ENCODE data around the gene SYT15. TPM values are rescaled to one million over a fixed set of nuclear protein-coding genes. Genes with fewer than 3 reads are reported as not detected.

Gene SYT15
- total RNA-seq, 1 donor from 2014 or later, result 1.8 TPM

DNA sequence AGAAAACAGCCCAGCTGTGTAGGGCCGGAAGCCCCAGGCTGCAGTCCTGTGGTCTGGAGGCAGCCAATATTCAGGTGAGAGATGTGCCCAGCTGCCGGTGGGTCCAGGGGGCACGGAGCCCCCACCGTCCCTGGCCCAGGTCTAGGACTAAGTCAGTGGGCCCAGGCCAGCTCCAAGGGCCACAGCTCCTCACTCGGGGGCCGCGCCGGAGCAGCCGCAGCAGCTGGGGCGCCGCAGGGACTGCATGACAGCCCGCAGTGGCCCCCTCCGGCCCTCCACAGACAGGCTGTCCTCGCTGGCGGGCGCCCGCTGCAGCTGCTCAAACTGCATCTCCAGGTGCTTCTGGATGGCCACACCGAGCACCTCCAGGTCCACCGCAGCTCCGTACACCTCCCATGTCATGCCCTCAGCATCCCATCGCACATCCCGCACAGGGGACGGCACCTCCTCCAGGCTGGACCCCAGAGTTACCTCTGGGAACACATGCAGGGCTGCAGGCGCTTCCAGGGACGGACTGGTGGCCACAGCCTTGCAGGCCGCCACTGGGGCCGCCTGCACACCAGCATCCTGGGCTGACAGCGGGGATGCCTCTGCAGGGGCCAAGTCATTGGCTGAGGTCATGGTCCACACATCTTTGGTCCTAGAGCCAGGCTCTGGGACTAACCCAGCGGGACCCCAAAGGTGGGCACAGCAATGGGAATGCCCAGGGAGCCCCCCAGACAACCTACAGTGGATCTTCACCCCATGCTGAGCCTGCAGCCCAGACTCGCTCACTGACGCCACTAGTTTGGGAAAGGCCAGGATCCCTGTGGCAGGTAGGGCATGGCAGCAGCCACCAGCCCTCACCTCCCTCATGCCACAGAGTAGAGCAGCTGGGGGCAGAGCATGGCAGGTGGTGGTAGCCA is 29.5 kb upstream of the SYT15 start:
- DNase-seq, result no peak
- no peaks in the 10 kb centered on the region for H3K9me3 Mint-ChIP-seq
- no peak overlapping the region for H3K27ac Mint-ChIP-seq
- intact Hi-C loops (cut with micrococcal nuclease), result no loop called here
- H3K4me1 Mint-ChIP-seq, result no peaks in the 10 kb centered on the region
- H3K27me3 Mint-ChIP-seq, result peaks cover 2% of the 10 kb centered on the region
- H3K36me3 Mint-ChIP-seq (ENCODE audit: low read depth), result no peaks in the 10 kb centered on the region
- H3K4me3 Mint-ChIP-seq, result no peak overlapping the region

DNA sequence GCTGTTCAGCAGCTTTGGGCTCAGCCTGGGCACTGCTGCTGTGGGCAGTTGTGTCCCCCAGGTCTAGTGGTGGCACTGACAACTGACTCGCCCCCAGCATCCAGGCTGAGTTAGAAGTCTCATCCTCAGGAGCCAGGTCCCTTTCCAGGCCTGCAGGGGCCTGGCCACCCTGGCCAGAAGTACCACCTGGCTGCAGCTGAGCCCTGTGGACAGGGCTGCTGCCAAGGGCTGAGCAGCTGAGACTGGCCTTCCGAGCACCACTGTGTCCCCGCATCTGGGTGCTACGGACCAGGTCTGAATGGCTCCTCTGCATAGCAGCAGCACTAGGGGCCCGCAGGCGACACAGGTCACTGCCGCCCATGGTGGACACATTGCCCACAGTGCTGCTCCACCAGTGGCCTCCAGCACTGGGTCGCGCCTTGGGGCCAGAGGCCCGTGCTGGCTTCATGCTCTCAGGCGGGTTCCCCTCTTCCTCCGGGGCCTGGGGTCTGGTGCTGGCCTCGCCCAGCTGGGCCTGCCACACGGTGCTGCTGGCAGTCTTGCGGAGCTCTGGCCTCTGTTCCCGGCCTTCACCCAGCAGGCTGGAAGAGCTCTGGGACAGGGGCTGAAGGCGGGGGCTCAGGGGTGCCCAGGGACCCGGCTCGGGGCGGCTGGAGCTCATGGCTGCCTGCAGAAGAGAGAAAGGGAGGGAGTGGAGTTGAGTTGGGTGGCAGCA is 28.7 kb upstream of the SYT15 start:
- no peak for DNase-seq
- H3K9me3 Mint-ChIP-seq, result no peaks in the 10 kb centered on the region
- intact Hi-C loops (cut with micrococcal nuclease), result no loop called here
- H3K4me1 Mint-ChIP-seq, result no peaks in the 10 kb centered on the region
- H3K36me3 Mint-ChIP-seq (ENCODE audit: low read depth), result no peaks in the 10 kb centered on the region
- no peak overlapping the region for H3K27ac Mint-ChIP-seq
- H3K27me3 Mint-ChIP-seq, result no peaks in the 10 kb centered on the region
- no peak overlapping the region for H3K4me3 Mint-ChIP-seq

- H3K27ac Mint-ChIP-seq, result no peak overlapping the region
- intact Hi-C loops (cut with micrococcal nuclease), result no loop called here
- H3K36me3 Mint-ChIP-seq (ENCODE audit: low read depth), result no peaks in the 10 kb centered on the region
- no peaks in the 10 kb centered on the region for H3K27me3 Mint-ChIP-seq
- H3K4me3 Mint-ChIP-seq, result no peak overlapping the region
- H3K9me3 Mint-ChIP-seq, result no peaks in the 10 kb centered on the region
- no peaks in the 10 kb centered on the region for H3K4me1 Mint-ChIP-seq
- DNase-seq, result no peak
Measured at GRCh38 chr10:46550795-46551700, 27.9 kb upstream of the SYT15 start.

DNA sequence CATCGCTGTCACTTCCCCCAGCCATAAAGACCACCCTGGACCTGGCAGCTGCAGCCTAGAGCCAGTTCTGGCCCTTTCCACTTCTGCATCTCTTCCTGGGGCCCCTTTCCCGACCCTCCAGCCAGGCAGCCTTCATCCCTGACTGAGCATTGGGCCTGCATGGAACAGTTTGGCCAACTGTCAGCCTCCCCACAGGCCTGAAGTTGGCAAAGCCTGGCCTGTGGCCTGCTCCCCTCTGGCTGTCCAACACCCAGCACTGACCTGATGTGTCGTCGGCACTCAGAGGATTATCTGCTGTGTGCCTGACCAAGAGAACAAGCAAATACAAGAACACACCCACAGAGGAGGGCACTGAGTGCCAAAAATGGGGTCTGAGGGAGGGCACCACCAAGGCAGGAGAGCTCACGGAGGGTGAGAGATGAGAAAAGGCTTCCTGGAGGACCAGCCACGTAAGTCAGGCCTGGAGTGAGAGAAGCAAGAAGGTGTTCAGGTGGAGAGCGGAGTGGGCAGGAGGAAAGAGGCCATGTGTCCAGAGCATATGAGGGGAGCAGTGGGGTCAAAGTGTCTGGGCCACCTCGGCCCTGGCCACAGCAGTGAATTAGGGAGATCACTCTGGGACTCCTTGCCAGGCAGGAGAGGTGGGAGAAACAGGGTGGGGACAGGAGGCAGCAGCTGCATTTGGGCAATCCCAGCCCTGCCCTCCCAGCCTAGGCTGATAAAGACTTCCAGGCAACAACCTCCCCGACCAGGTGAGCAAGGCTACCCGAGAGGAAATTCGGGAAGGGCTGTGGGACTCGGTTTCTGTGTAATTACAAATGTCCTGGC is 27.0 kb upstream of the SYT15 start:
- Mint-ChIP-seq H3K4me1 (peaks cover under 1% of the 10 kb centered on the region), H3K27me3 (no peaks in the 10 kb centered on the region), H3K9me3 (no peaks in the 10 kb centered on the region), H3K27ac (no peak overlapping the region), H3K36me3 (ENCODE audit: low read depth) (no peaks in the 10 kb centered on the region), H3K4me3 (no peak overlapping the region)
- intact Hi-C loops (cut with micrococcal nuclease), result no loop called here
- no peak for DNase-seq

GRCh38 chr10:46552526-46553237 is 26.2 kb upstream of the SYT15 start:
- DNase-seq, result no peak

DNA sequence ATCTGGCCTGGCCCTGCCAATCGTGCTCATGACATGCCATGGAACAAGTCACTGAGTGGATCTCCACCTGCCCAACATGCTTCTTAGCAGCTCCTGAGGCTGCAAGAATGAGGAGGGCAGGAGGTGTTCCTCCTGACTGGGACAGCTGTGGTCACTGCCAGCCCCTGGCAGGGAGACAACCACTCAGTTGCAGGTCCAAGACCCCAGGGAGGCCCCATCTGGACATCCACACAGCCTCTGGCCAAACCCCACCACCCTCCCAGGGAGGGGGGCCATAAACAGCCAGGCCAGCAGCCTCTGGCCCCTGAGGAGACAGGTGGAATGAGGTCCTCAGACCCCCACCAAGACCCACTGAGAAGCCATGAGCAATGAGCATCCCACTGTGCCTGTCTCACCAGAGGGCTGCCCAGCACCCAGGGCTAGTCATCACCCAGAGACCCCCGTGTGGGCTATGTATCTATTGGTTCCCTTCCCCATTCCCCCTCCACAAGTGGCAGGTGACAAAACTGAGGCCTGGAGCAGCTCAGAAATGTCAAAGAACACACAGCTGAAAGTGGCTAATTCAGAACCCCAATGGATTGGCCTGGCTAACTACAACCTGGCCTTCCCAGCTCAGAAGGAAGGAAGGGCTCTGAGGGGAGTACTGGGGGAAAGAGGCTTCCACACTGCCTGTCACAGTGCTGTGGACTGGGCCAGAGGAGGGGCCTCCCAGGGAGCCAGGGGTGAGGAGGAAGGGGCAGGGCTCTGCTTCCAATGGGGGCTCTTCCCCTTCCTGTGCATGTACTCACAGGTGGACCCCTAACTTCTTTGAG is 25.5 kb upstream of the SYT15 start:
- Mint-ChIP-seq H3K4me3 (no peak overlapping the region), H3K36me3 (ENCODE audit: low read depth) (no peaks in the 10 kb centered on the region), H3K4me1 (peaks cover 2% of the 10 kb centered on the region), H3K27ac (no peak overlapping the region), H3K27me3 (no peaks in the 10 kb centered on the region), H3K9me3 (no peaks in the 10 kb centered on the region)
- DNase-seq, result no peak
- intact Hi-C loops (cut with micrococcal nuclease), result no loop called here

More at GRCh38 chr10:46552526-46553237, 26.2 kb upstream of the SYT15 start:
- intact Hi-C loops (cut with micrococcal nuclease), result no loop called here
- H3K27me3 Mint-ChIP-seq, result no peaks in the 10 kb centered on the region
- no peaks in the 10 kb centered on the region for H3K9me3 Mint-ChIP-seq
- H3K27ac Mint-ChIP-seq, result no peak overlapping the region
- H3K36me3 Mint-ChIP-seq (ENCODE audit: low read depth), result no peaks in the 10 kb centered on the region
- H3K4me1 Mint-ChIP-seq, result peaks cover 2% of the 10 kb centered on the region
- H3K4me3 Mint-ChIP-seq, result no peak overlapping the region

DNA sequence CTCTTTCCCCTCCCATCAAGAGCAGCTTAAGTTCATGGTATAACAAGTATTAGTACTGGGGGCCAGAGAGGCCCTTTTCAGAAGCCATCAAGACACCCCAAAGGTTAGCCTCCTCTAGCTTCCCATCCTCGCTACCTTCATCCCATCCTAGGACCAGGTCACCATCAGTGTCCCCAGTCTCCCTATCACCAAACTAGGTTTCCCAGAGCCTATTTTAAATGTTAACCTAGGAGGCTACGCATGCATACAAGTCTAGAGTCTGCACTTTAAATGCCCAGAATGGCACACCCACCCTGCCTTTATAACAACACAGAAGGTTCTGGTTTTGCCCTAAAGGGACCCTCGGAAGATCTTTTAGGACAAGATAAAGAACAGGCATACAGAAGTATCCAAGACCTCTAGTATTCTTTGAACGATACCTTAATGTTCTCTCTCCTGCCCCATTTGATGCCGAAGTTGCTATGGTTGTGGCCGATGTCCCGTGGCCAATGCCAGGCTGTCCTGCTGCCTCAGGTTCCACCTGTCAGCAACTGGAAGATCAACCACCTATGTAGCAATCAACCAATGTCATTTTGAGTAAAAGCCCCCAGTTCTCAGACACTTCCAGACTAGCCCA is 24.7 kb upstream of the SYT15 start:
- Mint-ChIP-seq H3K4me1 (peaks cover 2% of the 10 kb centered on the region), H3K4me3 (no peak overlapping the region), H3K27me3 (no peaks in the 10 kb centered on the region), H3K36me3 (ENCODE audit: low read depth) (no peaks in the 10 kb centered on the region), H3K9me3 (no peaks in the 10 kb centered on the region), H3K27ac (no peak overlapping the region)
- DNase-seq, result no peak
- intact Hi-C loops (cut with micrococcal nuclease), result no loop called here

GRCh38 chr10:46555366-46555712 is 23.6 kb upstream of the SYT15 start:
- peaks cover 2% of the 10 kb centered on the region for H3K4me1 Mint-ChIP-seq

GRCh38 chr10:46555713-46556514 is 23.0 kb upstream of the SYT15 start:
- DNase-seq, result no peak
- Mint-ChIP-seq H3K4me1 (peaks cover 2% of the 10 kb centered on the region), H3K27me3 (no peaks in the 10 kb centered on the region), H3K9me3 (no peaks in the 10 kb centered on the region), H3K27ac (no peak overlapping the region), H3K36me3 (ENCODE audit: low read depth) (no peaks in the 10 kb centered on the region), H3K4me3 (no peak overlapping the region)
- intact Hi-C loops (cut with micrococcal nuclease), result no loop called here

More at GRCh38 chr10:46555366-46555712, 23.6 kb upstream of the SYT15 start:
- Mint-ChIP-seq H3K27ac (no peak overlapping the region), H3K27me3 (no peaks in the 10 kb centered on the region), H3K36me3 (ENCODE audit: low read depth) (no peaks in the 10 kb centered on the region), H3K4me3 (no peak overlapping the region), H3K9me3 (no peaks in the 10 kb centered on the region)
- intact Hi-C loops (cut with micrococcal nuclease), result no loop called here
- no peak for DNase-seq

DNA sequence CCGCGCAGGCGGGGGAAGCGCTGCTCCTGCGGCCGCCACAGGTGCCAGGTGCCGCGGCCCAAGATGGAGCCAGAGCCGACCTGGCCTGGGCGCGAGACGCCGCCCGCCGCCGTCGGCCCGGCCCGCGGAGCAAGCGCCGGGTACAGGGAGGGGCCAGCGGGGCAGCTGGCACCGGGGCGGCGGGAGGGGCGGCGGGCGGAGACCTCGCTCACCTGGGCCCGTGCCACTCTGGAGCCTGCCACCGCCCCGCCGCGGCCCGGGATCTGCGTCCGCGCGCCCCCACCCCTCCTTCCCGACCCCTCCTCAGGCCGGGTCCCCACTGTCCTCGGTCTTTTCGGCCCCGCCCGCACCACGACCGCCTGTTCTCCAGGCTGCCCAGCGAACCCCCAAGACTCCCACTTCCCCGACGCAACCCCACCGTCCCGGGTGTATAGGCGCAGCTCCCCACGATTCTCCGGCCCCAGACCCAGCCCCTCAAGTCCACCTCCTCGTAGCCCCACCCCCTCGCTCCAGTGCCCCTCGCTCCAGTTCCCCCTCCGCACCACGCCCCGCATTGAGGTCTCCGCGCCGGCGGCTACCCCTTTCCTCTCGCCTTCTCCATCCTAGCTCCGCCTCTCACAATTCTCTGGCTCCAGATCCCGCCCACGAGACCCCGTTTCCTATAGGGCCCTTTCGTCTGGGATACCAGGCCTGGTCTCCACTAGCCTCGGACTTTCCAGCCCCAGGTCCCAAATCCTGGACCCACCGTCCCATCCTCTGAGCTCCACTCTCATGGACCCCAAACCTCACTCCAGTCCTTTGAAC is 22.2 kb upstream of the SYT15 start, which contains the start of gene GPRIN2:
TSS of gene GPRIN2 (minus strand) at position 144 of the 804 bp plus-strand sequence. CDS start 5,922 bp downstream, outside the sequence.
- peak within 1 kb of the TSS; percentile 30 for H3K4me3 Mint-ChIP-seq
- H3K27ac Mint-ChIP-seq, result no peak within 1 kb of the TSS
- no peaks in the 10 kb centered on the region for H3K9me3 Mint-ChIP-seq
- no peaks in the 10 kb centered on the region for H3K36me3 Mint-ChIP-seq (ENCODE audit: low read depth)
- H3K27me3 Mint-ChIP-seq, result no peaks in the 10 kb centered on the region
- intact Hi-C loops (cut with micrococcal nuclease), result no loop called here
- DNase-seq, result no peak
- peaks cover 2% of the 10 kb centered on the region for H3K4me1 Mint-ChIP-seq

Measured in activated CD4-positive, alpha-beta T cell treated with anti-CD3 and anti-CD28 coated beads, Interleukin-2, amount 10 ng/mL, durations not matched to agents 24 days and 14 days (primary cell).